ENCODE measurements around the gene SIAH3. TPM values are rescaled to one million over a fixed set of nuclear protein-coding genes. Genes with fewer than 3 reads are reported as not detected.

Gene SIAH3
- total and polyA plus RNA-seq, 9 of the 15 experiments (the other 6 are each of a cell fraction or from before 2014, with no cell fraction given): not detected

DNA sequence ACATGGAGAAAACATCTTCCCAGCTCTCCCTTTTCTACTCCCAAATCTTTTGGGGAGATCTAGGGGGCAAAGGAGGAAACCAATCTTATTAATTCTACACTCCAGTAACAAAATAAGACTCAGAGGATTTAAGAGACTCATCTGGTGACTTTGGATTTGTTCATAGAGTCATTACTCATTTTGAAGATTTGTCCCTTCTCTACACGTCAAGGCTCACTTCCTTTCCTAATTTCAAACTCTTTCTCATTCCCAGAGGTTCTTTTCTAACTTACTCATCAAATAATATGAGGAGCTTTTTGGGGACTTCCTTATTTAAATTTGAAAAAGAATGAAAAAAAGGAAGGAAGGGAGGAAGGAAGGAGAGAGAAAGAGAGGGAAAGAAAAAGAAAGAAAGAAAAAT lies 14.4 kb downstream of the SIAH3 start (continued):
- TF ChIP-seq BRD4 (IDR thresholded peaks at IDR 0.05): no peak
- no peak for TF ChIP-seq EHMT2 (IDR thresholded peaks at IDR 0.05)

DNA sequence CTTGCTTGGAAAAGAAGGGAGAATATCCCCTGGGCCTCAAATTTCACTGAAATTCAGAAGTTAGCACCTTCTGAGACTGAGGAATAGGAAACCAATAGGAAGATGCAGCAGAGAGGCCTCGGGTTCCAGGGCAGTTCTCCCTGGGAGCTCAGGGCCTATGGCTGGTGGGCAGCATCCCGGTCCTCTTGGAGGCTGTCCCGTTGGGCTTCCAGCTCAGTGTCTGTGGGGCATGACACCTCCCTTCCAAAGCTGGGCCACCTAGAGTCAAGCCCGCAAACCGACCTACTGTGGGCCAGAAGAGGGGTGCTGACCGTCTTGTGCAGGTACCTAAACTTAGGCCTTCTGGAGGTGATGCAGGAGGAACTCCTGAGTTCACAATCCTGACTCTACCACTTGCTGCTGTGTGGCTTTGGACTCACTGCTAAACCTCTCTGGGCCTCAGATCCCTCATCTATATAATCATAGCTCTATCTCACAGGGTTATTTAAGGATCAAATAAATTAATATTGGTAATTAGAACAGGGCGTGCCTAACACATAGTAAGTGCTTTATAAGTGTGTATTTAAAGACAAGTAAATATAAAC lies 17.1 kb downstream of the SIAH3 start:
- H3K27me3 ChIP-seq (ENCODE audit: control insufficient read depth in 2 of 2, insufficient read depth in 2 of 2, low read length in 2 of 2): peaks cover 0 to 15% of the 10 kb centered on the region in 2 experiments; a peak in 2 of 5 replicates
- H3K9ac ChIP-seq (ENCODE audit: insufficient read depth in 1 of 2, low read depth in 2 of 2, low read length in 2 of 2): no peak overlapping the region
- no peaks in the 10 kb centered on the region for H3K36me3 ChIP-seq (ENCODE audit: control insufficient read depth, insufficient read depth, low read length)
- intact Hi-C loops (cut with micrococcal nuclease): no loop called here
- H3K4me1 ChIP-seq (replicated peaks in 1 of 2; ENCODE audit: control insufficient read depth in 2 of 2, insufficient read depth in 2 of 2, low read length in 2 of 2): no peaks in the 10 kb centered on the region
- no peaks in the 10 kb centered on the region for H3K9me3 ChIP-seq (replicated peaks; ENCODE audit: control insufficient read depth, insufficient read depth, low read depth, low read length)
- FAIRE-seq: no peak
- no peak overlapping the region for H2AFZ ChIP-seq (ENCODE audit: low read depth, low read length)
- no peaks in the 10 kb centered on the region for H3K9me1 ChIP-seq (ENCODE audit: control insufficient read depth, insufficient read depth, low read length)
- no peaks in the 10 kb centered on the region for H4K20me1 ChIP-seq (replicated peaks; ENCODE audit: control insufficient read depth, insufficient read depth, low read length)
- no peak overlapping the region for H3K4me3 ChIP-seq
- no peak for ATAC-seq
- POLR2A ChIA-PET: interaction anchor here (0.9 kb wide), 1 partner anchor 13 kb away, joined by 4 read pairs; no protein-coding TSS in a partner anchor
- no peaks in the 10 kb centered on the region for H3K79me2 ChIP-seq (ENCODE audit: control insufficient read depth, insufficient read depth, low read length)
- no peak overlapping the region for H3K4me2 ChIP-seq (ENCODE audit: insufficient read depth, low read length)
- CTCF ChIA-PET (ENCODE audit: low intra/inter-chr PET ratio): no interaction called here
- no peak for TF ChIP-seq FOXM1 (IDR thresholded peaks at IDR 0.05; ENCODE audit: low read depth)
- no peak for TF ChIP-seq FOXM1 (CRISPR knock-in tag; IDR thresholded peaks at IDR 0.05; ENCODE audit: low read depth)
- peak; percentile 40 for TF ChIP-seq RBM25 (IDR thresholded peaks at IDR 0.05; ENCODE audit: low read depth, low read length, severe bottlenecking)
- TF ChIP-seq FOXA3 (CRISPR knock-in tag; conservative IDR thresholded peaks at IDR 0.05 in 1 of 2, IDR thresholded peaks at IDR 0.05 in 1 of 2): no peak
- TF ChIP-seq ZFP36 (IDR thresholded peaks at IDR 0.05; ENCODE audit: low read depth, low read length, partially characterized antibody): peak; percentile 58
- 0% methylated on average over 5 of the region's 7 CpGs for WGBS (ENCODE audit: insufficient coverage, low coverage, missing lambda C conversion rate)
- in situ Hi-C loops (cut with MboI): no loop called here
- no peak for DNase-seq (ENCODE audit: extremely low read depth in 1 of 4, low spot score in 3 of 4)
- no peak overlapping the region for H3K27ac ChIP-seq (ENCODE audit: extremely low read depth, low read depth, low read length)
- no TSS peak for BruUV-seq (replicated peaks)
